Measurements from ENCODE around the gene SLC10A7.
A peak's percentile ranks its signal among the peaks of the same experiment; 100 is the strongest.

SLC10A7 gene

GRCh38 chr4:146550161-146550560 lies 28.4 kb upstream of the SLC10A7 start:
- Histone ChIP-seq H3K79me2 (ENCODE audit: low read length) (no peaks in the 10 kb centered on the region), H3K4me3 (ENCODE audit: low read length) (no peak overlapping the region), H3K36me3 (replicated peaks; ENCODE audit: insufficient read depth, low read length) (no peaks in the 10 kb centered on the region), H3K27me3 (replicated peaks; ENCODE audit: insufficient read depth, low read length) (no peaks in the 10 kb centered on the region), H3K27ac (ENCODE audit: low read length) (no peak overlapping the region), H2AFZ (ENCODE audit: low read length) (no peak overlapping the region), H3K9me3 (replicated peaks; ENCODE audit: insufficient read depth, low read length) (no peaks in the 10 kb centered on the region), H3K9me2 (replicated peaks; ENCODE audit: insufficient read depth, low read length) (no peaks in the 10 kb centered on the region), H3F3A (ENCODE audit: insufficient read depth, low read length) (no peaks in the 10 kb centered on the region), H3K4me2 (ENCODE audit: low read depth, low read length) (no peak overlapping the region), H4K20me1 (ENCODE audit: insufficient read depth, low read length) (no peaks in the 10 kb centered on the region), H3K4me1 (ENCODE audit: low read length) (no peaks in the 10 kb centered on the region), H3K9ac (ENCODE audit: low read length) (no peak overlapping the region)
- DNase-seq = no peak
- TF ChIP-seq EZH2 (optimal IDR thresholded peaks at IDR 0.05; ENCODE audit: low read depth, low read length) (no peak), CTCF (IDR thresholded peaks at IDR 0.05; ENCODE audit: low read length) (no peak), EZH2phosphoT487 (IDR thresholded peaks at IDR 0.05; ENCODE audit: low read length) (no peak)

GRCh38 chr4:146548443-146548842 lies 26.7 kb upstream of the SLC10A7 start:
- H3K4me1 ChIP-seq (ENCODE audit: low read length) = no peaks in the 10 kb centered on the region
- no peak overlapping the region for H3K4me3 ChIP-seq (ENCODE audit: low read length)
- H3F3A ChIP-seq (ENCODE audit: insufficient read depth, low read length) = no peaks in the 10 kb centered on the region
- no peaks in the 10 kb centered on the region for H3K79me2 ChIP-seq (ENCODE audit: low read length)
- DNase-seq = peak; percentile 48
- no peaks in the 10 kb centered on the region for H3K36me3 ChIP-seq (replicated peaks; ENCODE audit: insufficient read depth, low read length)
- H3K27ac ChIP-seq (ENCODE audit: low read length) = no peak overlapping the region
- no peak overlapping the region for H3K4me2 ChIP-seq (ENCODE audit: low read depth, low read length)
- H2AFZ ChIP-seq (ENCODE audit: low read length) = no peak overlapping the region
- H4K20me1 ChIP-seq (ENCODE audit: insufficient read depth, low read length) = no peaks in the 10 kb centered on the region
- TF ChIP-seq EZH2 (optimal IDR thresholded peaks at IDR 0.05; ENCODE audit: low read depth, low read length) = no peak
- no peak for TF ChIP-seq EZH2phosphoT487 (IDR thresholded peaks at IDR 0.05; ENCODE audit: low read length)
- TF ChIP-seq CTCF (IDR thresholded peaks at IDR 0.05; ENCODE audit: low read length) = no peak
- H3K9me3 ChIP-seq (replicated peaks; ENCODE audit: insufficient read depth, low read length) = no peaks in the 10 kb centered on the region
- no peaks in the 10 kb centered on the region for H3K27me3 ChIP-seq (replicated peaks; ENCODE audit: insufficient read depth, low read length)
- H3K9me2 ChIP-seq (replicated peaks; ENCODE audit: insufficient read depth, low read length) = no peaks in the 10 kb centered on the region
- H3K9ac ChIP-seq (ENCODE audit: low read length) = no peak overlapping the region

- Histone ChIP-seq H2AFZ (ENCODE audit: low read length) (0 out of 2 replicates have a peak overlapping the region, but pooled peaks have one; percentile 2), H3K27me3 (replicated peaks; ENCODE audit: insufficient read depth, low read length) (no peaks in the 10 kb centered on the region), H3K79me2 (ENCODE audit: low read length) (no peaks in the 10 kb centered on the region), H3K9ac (ENCODE audit: low read length) (no peak overlapping the region), H3K4me3 (ENCODE audit: low read length) (no peak overlapping the region), H3K36me3 (replicated peaks; ENCODE audit: insufficient read depth, low read length) (no peaks in the 10 kb centered on the region), H4K20me1 (ENCODE audit: insufficient read depth, low read length) (no peaks in the 10 kb centered on the region), H3K4me1 (ENCODE audit: low read length) (no peaks in the 10 kb centered on the region), H3K27ac (ENCODE audit: low read length) (no peak overlapping the region), H3K4me2 (ENCODE audit: low read depth, low read length) (no peak overlapping the region), H3K9me2 (replicated peaks; ENCODE audit: insufficient read depth, low read length) (no peaks in the 10 kb centered on the region), H3K9me3 (replicated peaks; ENCODE audit: insufficient read depth, low read length) (no peaks in the 10 kb centered on the region), H3F3A (ENCODE audit: insufficient read depth, low read length) (no peaks in the 10 kb centered on the region)
- TF ChIP-seq EZH2 (optimal IDR thresholded peaks at IDR 0.05; ENCODE audit: low read depth, low read length) = no peak
- no peak for TF ChIP-seq EZH2phosphoT487 (IDR thresholded peaks at IDR 0.05; ENCODE audit: low read length)
- peak; percentile 52 for TF ChIP-seq CTCF (IDR thresholded peaks at IDR 0.05; ENCODE audit: low read length)
- DNase-seq = peak; percentile 54
Measured at GRCh38 chr4:146545102-146545501, 23.4 kb upstream of the SLC10A7 start.
